HG02588 (cell line): ENCODE data around the gene ANAPC5.
"Not testable (repeated sequence)": the region's sequence is repeated elsewhere in the genome, so short reads cannot be mapped to it uniquely, and the experiment has no call there.

ENCODE experiments used
- ATAC-seq: cut with Tn5 transposase; IDR thresholded peaks from one replicate; pipeline ENCODE4 v1.9.1; 2021; ENCODE audit warnings: mild to moderate bottlenecking, moderate library complexity; ENCODE audit not compliant: unreplicated experiment

The ANAPC5 gene

DNA sequence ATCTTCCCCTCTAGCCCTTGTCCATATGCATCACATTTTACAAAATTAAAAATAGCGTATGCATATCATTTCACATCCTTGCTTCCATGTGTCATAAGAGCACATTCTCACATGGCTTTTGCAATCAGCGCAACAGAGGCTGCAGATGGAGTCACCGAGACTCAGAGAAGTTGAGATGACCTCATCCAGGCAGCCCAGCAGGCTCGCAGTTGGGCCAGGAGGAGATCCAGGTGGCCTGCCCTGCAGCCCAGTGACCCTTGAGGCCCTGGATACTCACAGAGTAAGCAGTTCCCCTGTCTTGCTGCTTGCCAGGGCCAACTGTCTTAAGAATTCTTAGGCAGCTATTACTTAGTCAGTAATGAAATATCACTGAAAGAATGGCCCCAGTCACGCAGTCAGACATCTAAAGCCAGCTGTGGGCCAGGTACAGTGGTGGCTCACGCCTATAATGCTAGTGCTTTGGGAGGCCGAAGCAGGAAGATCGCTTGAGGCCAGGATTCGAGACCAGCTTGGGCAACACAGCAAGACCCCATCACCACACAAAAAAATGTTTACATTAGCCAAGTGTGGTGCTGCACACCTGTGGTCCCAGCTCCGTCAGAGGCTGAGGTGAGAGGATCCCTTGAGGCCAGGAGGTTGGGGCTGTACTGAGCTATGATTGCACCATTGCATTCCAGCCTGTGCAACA is 64.8 kb downstream of the ANAPC5 start:
- ATAC-seq = no peak

DNA sequence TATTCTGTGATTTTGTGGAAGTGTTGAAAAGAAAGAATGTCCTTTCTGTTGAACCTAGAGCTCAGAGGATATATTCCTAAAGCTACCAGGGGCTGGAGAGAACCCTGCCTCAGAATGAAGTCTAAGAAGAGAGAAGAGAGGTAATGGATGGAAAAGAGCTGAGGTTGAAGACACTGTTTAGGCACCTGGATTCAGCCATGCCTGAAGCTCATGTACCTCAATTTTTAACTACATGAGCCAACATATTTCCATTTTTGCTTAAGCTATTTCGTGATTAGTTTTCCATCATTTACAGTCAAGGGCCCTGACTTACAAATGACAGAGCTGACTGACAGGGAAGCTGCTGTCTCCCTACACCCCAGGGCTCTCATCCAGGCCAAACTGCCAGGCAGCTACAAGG is 66.4 kb downstream of the ANAPC5 start:
- ATAC-seq = no peak

DNA sequence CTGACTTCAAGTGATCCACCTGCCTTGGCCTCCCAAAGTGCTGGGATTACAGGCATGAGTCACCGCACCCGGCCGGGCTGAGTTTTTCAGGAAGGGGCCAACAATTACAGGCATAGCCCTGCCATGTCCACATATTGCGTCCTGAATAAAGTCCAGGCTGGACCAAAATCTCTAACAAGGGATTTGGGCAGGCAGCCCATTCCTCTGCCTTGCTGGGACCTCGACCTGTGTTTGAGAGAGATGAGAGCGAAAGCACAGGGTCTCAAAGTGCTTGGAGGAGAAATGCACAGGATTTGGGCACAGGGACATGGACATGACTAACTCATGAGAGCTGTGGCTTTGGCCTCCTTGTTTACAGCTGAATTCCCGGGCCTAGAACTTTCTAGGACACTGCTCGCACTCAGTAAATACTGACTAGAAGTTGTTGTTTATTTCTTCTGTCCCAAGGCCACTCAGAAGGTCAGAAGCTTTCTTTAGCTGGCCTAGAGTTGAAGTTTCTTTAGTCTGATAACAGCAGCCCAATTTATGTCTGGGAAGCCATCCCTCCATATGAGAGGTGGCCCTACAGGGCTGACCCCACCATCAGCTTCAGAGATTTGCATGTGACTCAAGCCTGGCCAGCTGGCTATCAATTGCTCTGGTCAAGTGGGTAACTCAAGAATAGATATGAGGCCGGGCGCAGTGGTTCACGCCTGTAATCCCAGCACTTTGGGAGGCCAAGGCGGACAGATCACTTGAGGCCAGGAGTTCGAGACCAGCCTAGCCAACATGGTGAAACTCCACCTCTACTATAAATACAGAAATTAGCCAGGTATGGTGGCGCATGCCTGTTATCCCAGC is 67.4 kb downstream of the ANAPC5 start:
- no peak for ATAC-seq

DNA sequence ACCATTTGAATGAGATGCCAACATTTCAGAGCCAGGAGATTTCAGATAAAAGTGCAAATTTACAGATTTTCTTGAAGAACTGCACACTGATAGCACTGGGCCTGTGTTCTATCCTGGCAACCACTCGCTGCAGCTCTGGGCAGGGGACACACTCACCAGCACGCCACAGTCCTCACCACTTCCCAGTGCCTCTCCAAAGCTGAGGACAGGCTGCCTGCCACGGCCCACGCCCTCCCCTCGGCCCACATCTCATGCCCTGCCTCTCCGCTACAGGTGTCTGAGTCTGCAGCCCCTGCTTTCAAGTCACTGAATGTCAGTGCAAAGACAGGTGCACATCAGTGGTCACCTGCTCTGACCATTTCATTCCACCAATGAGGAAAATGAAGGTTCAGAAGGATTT is 68.4 kb downstream of the ANAPC5 start:
- no peak for ATAC-seq

DNA sequence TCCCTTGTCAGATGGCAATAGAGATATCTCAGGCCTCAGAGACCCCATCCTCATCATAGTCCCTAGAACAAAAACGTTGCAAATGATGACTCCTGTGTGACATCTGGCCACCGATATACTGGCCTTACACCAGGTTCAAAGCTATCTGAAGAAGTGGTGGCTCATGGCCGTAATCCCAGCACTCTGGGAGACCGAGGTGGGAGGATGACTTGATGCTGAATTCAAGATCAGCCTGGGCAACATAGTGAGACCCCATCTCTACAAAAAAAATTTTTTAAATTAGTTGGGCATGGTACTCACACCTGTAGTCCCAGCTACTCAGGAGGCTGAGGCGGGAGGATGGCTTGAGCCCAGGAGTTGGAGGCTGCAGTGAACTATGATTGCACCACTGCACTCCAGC is 68.8 kb downstream of the ANAPC5 start:
- no peak for ATAC-seq

DNA sequence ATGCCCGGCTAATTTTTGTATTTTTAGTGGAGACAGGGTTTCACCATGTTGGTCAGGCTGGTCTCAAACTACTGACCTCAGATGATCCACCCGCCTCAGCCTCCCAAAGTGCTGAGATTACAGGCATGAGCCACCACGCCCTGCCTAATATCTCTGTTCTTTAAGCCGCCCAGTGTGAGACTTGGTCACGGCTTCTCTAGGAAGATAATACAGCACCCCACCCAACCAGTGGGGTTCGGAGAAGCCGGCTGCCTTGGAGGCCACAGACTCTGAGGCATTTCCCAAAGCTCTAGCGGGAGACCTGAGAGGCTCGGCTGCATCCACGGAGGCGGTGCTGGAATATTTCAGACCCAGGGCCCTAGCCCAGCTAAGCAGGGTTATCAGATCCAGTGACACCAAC is 69.3 kb downstream of the ANAPC5 start:
- not testable (repeated sequence) for ATAC-seq

DNA sequence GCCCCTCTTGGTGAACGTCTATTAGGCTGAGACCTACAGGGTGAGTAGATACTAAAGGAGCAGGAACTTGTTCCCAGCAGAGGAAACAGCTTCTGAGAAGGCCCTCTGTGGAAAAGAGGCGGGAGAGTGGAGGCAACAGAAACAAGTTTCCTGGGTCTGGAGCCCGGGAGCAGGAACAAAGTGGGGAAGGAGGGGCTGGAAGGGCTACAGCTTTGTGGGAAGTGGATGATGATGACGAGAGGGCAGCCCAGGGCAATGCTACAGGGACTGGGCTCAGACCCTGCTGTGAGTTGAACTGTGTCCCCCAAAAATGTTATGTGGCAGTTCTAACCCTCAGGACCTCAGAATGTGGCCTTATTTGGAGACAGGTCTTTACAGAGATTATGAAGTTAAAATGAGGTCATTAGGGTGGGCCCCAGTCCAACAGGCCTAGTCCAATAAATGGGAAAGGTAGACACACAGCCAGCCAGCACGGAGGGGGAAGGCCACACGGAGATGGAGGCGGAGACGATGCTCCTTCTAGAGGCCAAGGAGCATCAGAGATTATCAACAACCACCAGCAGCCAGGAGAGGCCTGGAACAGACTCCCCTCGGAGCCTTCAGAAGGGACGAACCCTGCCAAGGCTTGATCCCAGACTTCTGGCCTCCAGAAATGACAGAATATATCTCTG is 70.0 kb downstream of the ANAPC5 start:
- ATAC-seq = no peak

DNA sequence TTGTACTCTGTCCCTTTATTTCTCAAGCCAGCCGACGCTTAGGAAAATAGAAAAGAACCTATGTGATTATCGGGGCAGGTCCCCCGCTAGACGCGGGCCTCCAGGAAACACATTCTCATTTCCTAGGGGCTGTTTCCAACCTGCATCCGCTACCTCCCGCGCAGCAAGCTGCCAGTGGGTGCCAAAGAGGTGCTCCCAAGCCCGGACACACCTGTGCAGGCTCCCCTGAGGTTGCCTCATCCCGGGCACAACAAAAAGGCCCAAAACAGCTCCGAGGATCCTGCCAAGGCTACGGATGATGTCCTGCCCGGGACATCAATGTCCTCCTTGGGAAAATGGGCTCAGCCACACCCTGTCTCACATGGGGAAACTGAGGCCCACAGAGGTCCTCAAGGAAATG is 71.1 kb downstream of the ANAPC5 start:
- ATAC-seq = not testable (repeated sequence)

DNA sequence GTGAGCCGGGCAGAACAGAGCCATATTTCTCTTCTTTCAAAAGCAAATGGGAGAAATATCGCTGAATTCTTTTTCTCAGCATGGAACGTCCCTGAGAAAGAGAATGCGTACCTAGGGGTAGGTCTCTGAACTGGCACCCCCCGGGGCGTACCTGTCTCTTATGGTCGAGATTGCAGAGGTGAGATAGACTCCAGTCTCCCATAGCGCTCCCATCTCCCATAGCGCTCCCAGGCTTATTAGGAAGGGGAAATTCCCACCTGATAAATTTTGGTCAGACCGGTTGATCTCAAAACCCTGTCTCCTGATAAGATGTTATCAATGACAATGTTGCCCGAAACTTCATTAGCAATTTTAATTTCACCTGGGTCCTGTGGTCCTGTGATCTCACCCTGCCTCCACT is 71.7 kb downstream of the ANAPC5 start:
- ATAC-seq = not testable (repeated sequence)

DNA sequence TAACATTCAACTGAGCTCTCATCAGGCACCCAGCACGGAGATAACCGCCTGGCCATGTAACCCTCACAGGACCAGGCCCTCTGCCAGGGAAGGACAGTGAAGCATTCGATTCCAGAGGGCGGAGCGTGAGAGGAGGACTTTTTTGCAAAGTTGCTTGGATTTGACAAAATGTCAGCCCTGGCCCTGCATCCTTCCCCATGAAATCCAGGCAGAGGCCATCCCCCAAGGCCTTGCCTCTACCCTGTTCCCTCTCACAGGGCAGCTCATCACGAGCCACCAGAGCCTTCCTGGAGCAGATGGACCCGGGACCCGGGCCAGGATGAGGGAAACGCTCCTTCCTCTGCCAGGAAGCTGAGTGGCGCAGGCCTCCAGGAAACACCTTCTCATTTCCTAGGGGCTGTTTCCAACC is 72.7 kb downstream of the ANAPC5 start:
- no peak for ATAC-seq

DNA sequence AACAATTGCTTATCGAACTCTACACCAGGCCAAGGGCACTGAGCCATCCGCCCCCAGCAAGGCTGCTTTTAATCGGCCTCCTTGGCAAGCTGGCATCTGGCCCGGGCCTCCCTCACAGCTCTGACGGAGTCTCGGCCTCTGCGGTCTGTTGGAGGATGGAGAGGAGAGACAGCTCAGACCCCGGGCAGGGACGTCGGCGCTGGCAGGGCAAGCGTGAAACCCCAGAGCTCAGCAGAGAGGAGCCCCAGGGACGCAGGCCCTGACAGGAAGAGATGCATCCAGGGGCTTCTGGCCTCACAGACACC is 73.2 kb downstream of the ANAPC5 start:
- no peak for ATAC-seq

DNA sequence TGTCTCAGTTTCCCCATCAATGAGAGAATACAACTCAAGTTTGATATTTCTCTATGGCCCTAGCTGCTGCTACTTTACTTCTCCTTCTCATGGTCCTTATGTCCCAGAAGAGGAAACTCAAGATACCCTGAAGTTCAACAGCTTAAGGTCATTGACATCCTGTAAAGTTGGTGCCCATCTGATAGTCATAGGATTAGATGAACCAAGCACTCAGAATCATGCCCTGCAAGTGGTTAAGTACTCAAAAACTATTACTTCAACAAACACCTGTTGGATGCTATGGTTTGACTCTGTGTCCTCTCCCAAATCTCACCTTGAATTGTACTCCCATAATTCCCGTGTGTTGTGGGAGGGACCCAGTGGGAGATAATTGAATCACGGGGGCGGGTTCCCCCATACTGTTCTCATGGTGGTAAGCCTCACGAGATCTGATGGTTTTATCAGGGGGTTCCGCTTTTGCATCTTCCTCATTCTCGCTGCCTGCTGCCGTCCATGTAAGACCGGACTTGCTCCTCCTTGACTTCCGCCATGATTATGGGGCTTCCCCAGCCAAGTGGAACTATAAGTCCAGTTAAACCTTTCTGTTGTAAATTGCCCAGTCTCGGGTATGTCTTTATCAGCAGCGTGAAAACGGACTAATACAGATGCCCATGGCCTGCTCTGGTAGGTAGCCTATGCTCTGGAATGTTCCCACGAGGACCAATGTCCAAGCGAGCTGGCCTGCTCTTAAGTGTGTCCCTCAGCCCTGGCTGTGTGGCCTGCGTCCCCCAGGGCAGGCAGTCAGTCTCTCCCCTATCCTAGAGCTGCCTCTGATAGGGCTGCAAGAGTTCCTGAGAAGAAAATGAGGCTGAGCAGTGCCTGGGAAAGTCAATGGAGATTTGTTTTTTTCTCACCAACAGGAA is 73.8 kb downstream of the ANAPC5 start:
- no peak for ATAC-seq

DNA sequence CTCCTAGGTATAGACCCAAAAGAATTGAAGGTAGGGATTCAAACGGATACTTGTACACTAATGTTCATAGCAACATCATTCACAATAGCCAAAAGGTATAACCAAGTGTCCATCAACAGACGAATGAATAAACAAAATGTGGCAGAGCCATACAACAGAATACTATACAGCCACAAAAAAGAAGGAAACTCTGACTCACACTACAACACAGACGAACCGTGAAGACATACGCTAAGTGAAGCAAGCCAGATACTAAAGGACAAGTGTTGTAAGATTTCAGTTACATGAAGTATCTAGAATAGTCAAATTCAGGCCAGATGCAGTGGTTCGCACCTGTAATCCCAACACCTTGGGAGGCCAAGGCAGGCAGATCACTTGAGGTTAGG is 74.8 kb downstream of the ANAPC5 start:
- ATAC-seq = no peak

DNA sequence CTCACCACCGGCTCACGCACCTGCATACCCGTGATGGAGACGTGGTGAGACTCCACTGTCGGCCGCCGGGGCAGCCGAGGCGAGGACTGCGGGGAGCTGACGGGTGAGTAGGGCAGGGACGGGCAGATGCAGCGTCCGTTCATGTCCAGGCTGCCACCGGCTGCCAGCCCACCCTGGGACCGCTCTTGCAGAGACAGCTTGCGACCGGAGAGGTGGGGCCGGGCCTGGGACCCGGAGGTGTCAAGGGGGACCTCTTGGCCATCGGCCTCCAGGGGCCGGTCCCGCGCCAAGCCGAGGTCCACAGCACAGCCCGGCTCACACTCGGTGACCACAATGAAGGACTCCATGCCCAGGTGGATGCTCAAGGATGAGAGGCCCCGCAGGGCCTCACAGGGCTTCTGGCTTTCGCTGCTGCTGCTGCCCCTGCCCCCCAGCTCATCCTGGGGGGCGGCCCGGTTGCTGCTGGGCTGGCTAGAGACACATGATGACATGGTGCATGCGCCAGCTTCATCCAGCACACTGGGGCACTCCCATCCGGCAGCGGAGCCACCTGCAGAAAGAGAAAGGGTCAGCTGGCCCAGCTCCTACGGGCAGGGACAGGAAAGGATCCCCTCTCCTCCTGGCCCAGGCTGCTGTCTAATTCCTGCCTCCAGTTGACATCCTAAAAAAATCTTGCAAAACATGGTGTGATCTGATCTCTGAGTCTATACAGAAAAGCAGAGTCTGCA is 78.0 kb downstream of the ANAPC5 start:
- ATAC-seq = no peak

DNA sequence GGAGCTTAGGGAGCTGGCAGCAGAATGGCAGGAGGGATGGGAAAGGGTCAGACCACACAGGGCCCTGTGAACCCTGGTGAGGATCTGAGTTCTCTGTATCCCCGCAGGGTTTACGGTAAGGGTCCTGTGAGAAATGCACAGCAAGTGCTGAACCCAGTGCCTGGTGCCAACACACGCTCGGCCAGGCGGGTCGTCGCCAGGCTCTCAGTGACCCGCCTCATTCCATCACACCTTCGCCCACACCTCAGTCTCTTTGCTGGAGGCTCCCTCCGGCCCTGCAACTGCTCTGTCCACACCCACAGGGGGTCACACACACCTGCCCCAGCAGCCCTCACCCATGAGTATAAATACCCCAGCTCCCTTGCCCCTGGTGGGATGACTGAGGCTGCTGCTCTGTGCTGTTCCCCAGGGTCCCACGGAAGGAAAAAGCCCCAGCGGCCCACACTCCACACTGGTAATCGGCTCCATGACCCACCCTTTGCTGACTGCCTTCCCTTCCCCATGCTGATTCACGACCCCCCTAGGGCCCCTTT is 78.8 kb downstream of the ANAPC5 start:
- ATAC-seq = no peak

DNA sequence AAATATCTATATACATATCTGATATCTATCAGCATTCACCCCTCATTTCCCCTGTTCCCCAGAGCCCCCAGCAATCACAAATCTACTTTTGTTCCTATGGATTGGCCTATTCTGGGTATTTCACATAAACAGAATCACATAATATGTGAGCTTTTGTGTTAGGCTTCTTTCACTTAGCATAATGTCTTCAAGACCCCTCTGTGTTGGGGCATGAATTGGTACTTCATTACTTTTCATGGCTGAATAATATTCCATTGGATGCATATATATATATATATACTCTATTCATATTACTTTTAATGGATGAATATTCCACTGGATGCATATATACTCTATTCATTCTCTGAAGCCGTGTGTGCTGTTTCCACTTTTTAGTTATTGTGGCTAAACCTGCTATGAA is 84.4 kb downstream of the ANAPC5 start:
- ATAC-seq = no peak

DNA sequence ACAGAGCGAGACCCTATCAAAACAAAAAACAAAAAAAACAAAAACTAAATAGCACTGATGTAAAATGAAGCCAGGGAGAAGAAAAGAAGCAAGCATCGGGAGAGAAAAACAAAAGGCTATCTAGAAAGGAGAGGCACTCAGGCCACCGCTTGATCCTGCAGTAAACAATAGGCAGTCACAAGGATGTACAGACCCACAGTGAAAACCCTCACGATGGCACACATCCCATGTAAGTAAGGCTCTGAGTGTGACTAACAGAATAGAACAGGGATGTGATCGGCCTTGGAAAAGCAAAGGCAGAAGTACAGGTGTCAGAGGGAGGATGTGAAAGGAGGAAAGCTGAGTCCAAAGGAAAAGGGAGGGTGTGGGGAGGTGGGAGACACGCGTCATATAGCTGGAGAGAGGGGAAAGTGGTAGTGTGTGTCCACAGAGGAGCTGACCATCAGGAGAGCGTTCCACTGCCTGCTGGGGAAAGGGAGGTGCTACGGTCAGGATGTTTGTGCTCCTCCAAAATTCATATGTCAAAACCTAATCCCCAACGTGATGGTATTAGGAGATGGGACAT is 87.2 kb downstream of the ANAPC5 start:
- no peak for ATAC-seq

DNA sequence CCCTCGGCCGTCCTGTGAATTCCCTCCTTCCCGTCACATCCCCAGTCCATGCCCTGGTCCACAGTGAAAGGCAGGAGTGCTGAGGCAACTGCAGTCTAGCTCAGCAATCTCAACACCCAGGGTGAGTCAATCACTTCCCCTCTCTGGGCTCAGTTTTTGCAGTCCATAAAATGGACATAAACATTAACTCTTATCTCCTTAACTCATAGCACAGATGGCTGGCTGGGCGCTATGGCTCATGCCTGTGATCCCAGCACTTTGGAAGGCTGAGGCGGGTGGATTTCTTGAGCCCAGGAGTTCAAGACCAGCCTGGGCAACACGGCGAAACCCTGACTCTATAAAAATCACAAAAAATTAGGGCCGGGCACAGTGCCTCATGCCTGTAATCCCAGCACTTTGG is 88.1 kb downstream of the ANAPC5 start:
- ATAC-seq = no peak

DNA sequence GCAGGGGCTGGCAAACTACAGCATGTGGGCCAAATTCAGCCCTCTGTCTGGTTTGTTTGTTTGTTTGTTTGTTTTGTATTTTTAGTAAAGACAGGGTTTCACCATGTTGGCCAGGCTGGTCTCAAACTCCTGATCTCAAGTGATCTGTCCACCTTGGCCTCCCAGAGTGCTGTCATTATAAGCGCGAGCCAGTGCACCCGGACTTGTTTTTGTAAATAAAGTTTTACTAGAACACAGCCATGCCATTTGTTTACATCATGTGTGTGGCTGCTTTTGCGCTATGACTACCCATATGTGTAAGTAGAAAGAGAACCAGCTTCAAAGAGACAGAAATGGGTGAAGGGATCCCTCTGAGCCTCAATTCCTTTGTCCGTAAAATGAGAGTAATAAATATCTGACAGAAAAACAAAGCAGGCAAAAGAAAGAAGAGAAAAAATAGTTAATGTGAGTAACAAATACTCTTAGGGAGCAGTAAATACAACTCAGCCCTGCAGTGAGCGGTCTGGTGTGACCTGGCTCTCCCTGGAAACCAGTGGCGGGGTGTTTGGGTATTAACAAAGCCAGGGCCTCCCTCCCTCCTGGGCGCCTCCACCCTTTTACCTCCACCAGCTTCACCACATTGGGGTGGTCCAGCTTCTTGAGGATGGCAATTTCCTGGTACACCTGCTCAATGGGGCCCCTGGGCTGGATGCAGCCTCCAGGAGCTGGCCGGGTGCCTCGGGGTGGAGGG is 88.8 kb downstream of the ANAPC5 start:
- no peak for ATAC-seq
